Panc1 (cell line): Measurements from ENCODE around the gene HS6ST3. TPM values are rescaled to one million over a fixed set of nuclear protein-coding genes. Genes with fewer than 3 reads are reported as not detected.

ENCODE experiments used
- ATAC-seq: fragments of 200-7000 bp; cut with Tn5 transposase; 2 replicates; pipeline ENCODE4 v1.9.1; 2020; ENCODE audit warnings: mild to moderate bottlenecking, moderate library complexity
- BruUV-seq: library from RNA; stranded (reverse); fragments of 400-500 nt; replicated peaks from 2 replicates; lab custom pipeline; 2021; lab: Mats Ljungman, UMichigan
- CTCF ChIA-PET: fragments of 300-600 bp; sonication (Branson Sonifier 250); formaldehyde crosslinking; loops from one replicate; lab custom pipeline; 2022; ENCODE audit warnings: antibody characterized with exemption; lab: Charles Lee
- POLR2A ChIA-PET: fragments of 300-600 bp; sonication (Branson Sonifier 250); formaldehyde crosslinking; loops from one replicate; lab custom pipeline; 2022; ENCODE audit warnings: antibody characterized with exemption; lab: Charles Lee
- DNase-seq: peaks from one replicate; pipeline ENCODE4 v3.0.0-alpha.2; 2010; ENCODE audit warnings: low read depth, low spot score
- H3K27ac ChIP-seq: 2 replicates; pipeline ENCODE4 v1.5.1; 2011; ENCODE audit warnings: mild to moderate bottlenecking, low read length, inconsistent platforms
- H3K27me3 ChIP-seq: fragments of 200-500 bp; sonication (Bioruptor generic); 2 replicates; pipeline ENCODE4 v1.6.0; 2014; ENCODE audit warnings: low read length, inconsistent platforms; ENCODE audit not compliant: control insufficient read depth, insufficient read depth
- H3K36me3 ChIP-seq: fragments of 200-500 bp; sonication (Bioruptor generic); 2 replicates; pipeline ENCODE4 v1.5.1; 2014; ENCODE audit warnings: inconsistent platforms, mild to moderate bottlenecking, low read length, moderate library complexity; ENCODE audit not compliant: control insufficient read depth, insufficient read depth
- H3K4me1 ChIP-seq: 2 replicates; pipeline ENCODE4 v1.5.1; 2011; ENCODE audit warnings: inconsistent platforms, mild to moderate bottlenecking, low read length, moderate library complexity; ENCODE audit not compliant: control insufficient read depth, insufficient read depth
- H3K4me3 ChIP-seq, 2 experiments: 2 replicates each; pipeline ENCODE4 v1.5.1; 2011 to 2012; ENCODE audit warnings: low read depth in 2 of 2, low read length in 2 of 2, mild to moderate bottlenecking in 2 of 2, inconsistent platforms in 1 of 2, moderate library complexity in 1 of 2
- H3K9me3 ChIP-seq: fragments of 200-500 bp; sonication (Bioruptor generic); 2 replicates; pipeline ENCODE4 v1.5.1; 2014; ENCODE audit warnings: low read depth, mild to moderate bottlenecking, inconsistent platforms, low read length, moderate library complexity; ENCODE audit not compliant: control insufficient read depth, insufficient read depth
- POLR2AphosphoS5 ChIP-seq: IDR thresholded peaks from 2 replicates; pipeline ENCODE4 v1.6.1; 2012; ENCODE audit warnings: mild to moderate bottlenecking, low read depth, low read length, moderate library complexity
- SIN3A ChIP-seq: IDR thresholded peaks from 2 replicates; pipeline ENCODE4 v1.6.1; 2012; ENCODE audit warnings: low read depth, mild to moderate bottlenecking, low read length, moderate library complexity, borderline replicate concordance; ENCODE audit not compliant: insufficient read depth
- TCF7L2 ChIP-seq: IDR thresholded peaks from 2 replicates; pipeline ENCODE4 v1.6.1; 2011; ENCODE audit warnings: mild to moderate bottlenecking, low read depth, low read length, inconsistent platforms
- in situ Hi-C: cut with HindIII; loops from 2 replicates; pipeline ENCODE4 v1.10.0; 2016; ENCODE audit warnings: low sequenced_read_pairs, low pct_unique_long_range_greater_than_20kb
- intact Hi-C: fragments of 100-400 bp; cut with micrococcal nuclease; formaldehyde crosslinking; loops from one replicate; pipeline ENCODE4 v1.10.0; 2022; ENCODE audit not compliant: unreplicated experiment
- total RNA-seq: library from RNA; stranded (reverse); gene quantifications from one replicate; pipeline ENCODE4 v1.2.1, GENCODE V29; 2021; ENCODE audit not compliant: unreplicated experiment
- TF ChIP-seq, protein P1 (sequence below), 2 experiments: IDR thresholded peaks; 2 replicates each; pipeline ENCODE4 v1.6.1; 2011 to 2012; ENCODE audit warnings: low read depth in 2 of 2, control low read depth in 1 of 2, low read length in 1 of 2, mild to moderate bottlenecking in 1 of 2, moderate library complexity in 1 of 2; ENCODE audit not compliant: insufficient read depth in 1 of 2
- TF ChIP-seq, protein P2 (sequence below): fragments of 450-650 bp; IDR thresholded peaks from 2 replicates; pipeline ENCODE4 v1.5.1; 2017; ENCODE audit warnings: mild to moderate bottlenecking

Gene HS6ST3
- total RNA-seq, 1 experiment from 2014 or later = 0.13 TPM

DNA sequence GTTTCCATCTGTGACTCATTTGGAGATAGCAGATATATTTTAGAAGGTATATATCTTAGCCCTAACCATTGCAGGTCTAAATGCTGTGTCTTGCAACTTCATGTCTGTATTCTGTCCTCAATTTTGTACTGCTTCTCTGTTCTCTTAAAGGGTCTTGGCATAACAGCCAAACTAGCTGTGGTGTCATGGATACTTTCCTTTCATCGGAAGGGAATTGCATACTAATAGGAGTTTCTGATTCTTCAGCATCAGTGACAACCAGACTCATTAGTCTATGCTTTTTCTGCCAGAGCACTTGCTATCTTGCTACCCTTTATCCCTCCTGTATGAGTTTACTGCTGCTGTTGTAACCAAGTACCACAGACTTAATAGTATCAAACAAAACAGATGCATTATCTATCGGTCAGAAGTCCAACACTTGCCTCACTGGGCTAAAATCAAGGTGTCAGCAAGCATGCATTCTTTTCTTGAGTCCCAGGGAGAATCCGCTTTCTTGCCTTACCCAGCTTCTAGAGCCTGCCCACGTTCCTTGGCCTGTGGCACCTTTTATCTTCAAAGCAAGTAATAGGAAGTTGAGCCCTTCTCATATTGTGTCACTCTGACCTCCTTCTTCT lies 253.1 kb downstream of the HS6ST3 start:
- H3K4me1 ChIP-seq = no peaks in the 10 kb centered on the region
- no peaks in the 10 kb centered on the region for H3K9me3 ChIP-seq
- no peaks in the 10 kb centered on the region for H3K36me3 ChIP-seq
- ATAC-seq (no peak), DNase-seq (no peak)
- no peak overlapping the region for H3K27ac ChIP-seq
- CTCF ChIA-PET = no interaction called here
- H3K27me3 ChIP-seq = no peaks in the 10 kb centered on the region; the same call in 1 of the 2 replicates
- H3K4me3 ChIP-seq = no peak overlapping the region
- POLR2A ChIA-PET = no interaction called here
- no TSS peak for BruUV-seq
- in situ Hi-C loops = no loop called here
- intact Hi-C loops = no loop called here
- no peak for TF ChIP-seq TCF7L2
- TF ChIP-seq, protein P1, sequence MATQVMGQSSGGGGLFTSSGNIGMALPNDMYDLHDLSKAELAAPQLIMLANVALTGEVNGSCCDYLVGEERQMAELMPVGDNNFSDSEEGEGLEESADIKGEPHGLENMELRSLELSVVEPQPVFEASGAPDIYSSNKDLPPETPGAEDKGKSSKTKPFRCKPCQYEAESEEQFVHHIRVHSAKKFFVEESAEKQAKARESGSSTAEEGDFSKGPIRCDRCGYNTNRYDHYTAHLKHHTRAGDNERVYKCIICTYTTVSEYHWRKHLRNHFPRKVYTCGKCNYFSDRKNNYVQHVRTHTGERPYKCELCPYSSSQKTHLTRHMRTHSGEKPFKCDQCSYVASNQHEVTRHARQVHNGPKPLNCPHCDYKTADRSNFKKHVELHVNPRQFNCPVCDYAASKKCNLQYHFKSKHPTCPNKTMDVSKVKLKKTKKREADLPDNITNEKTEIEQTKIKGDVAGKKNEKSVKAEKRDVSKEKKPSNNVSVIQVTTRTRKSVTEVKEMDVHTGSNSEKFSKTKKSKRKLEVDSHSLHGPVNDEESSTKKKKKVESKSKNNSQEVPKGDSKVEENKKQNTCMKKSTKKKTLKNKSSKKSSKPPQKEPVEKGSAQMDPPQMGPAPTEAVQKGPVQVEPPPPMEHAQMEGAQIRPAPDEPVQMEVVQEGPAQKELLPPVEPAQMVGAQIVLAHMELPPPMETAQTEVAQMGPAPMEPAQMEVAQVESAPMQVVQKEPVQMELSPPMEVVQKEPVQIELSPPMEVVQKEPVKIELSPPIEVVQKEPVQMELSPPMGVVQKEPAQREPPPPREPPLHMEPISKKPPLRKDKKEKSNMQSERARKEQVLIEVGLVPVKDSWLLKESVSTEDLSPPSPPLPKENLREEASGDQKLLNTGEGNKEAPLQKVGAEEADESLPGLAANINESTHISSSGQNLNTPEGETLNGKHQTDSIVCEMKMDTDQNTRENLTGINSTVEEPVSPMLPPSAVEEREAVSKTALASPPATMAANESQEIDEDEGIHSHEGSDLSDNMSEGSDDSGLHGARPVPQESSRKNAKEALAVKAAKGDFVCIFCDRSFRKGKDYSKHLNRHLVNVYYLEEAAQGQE (IDR thresholded peaks at IDR 0.05; ENCODE audit: insufficient read depth in 1 of 2, low read depth in 2 of 2, low read length in 1 of 2) = no peak
- TF ChIP-seq SIN3A = no peak
- TF ChIP-seq, protein P2, sequence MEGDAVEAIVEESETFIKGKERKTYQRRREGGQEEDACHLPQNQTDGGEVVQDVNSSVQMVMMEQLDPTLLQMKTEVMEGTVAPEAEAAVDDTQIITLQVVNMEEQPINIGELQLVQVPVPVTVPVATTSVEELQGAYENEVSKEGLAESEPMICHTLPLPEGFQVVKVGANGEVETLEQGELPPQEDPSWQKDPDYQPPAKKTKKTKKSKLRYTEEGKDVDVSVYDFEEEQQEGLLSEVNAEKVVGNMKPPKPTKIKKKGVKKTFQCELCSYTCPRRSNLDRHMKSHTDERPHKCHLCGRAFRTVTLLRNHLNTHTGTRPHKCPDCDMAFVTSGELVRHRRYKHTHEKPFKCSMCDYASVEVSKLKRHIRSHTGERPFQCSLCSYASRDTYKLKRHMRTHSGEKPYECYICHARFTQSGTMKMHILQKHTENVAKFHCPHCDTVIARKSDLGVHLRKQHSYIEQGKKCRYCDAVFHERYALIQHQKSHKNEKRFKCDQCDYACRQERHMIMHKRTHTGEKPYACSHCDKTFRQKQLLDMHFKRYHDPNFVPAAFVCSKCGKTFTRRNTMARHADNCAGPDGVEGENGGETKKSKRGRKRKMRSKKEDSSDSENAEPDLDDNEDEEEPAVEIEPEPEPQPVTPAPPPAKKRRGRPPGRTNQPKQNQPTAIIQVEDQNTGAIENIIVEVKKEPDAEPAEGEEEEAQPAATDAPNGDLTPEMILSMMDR = no peak

DNA sequence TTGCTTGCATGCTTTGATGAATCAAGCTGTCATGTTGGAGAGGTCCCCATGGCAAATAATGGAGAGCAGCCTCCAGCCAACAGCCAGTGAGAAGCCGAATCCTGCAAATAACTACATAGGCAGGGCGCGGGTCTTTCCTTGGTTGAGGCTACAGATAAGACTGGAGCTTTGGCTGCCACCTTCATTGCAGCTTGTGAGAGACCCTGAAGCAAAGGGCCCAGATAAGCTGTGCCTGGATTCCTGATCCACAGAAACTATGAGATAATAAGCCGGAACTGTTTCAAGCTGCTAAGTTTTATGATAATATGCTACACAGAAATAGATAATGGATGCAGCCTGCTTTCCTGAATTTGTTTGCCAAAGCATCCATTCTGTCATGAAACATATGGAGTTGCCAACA lies 257.0 kb downstream of the HS6ST3 start:
- ChIA-PET CTCF (no interaction called here), POLR2A (no interaction called here)
- H3K9me3 ChIP-seq = no peaks in the 10 kb centered on the region
- ATAC-seq (no peak), DNase-seq (no peak)
- H3K36me3 ChIP-seq = no peaks in the 10 kb centered on the region
- H3K4me3 ChIP-seq = no peak overlapping the region
- no TSS peak for BruUV-seq
- H3K27ac ChIP-seq = no peak overlapping the region
- no peaks in the 10 kb centered on the region for H3K4me1 ChIP-seq
- H3K27me3 ChIP-seq = no peaks in the 10 kb centered on the region; the same call in 1 of the 2 replicates
- intact Hi-C loops = no loop called here
- in situ Hi-C loops = no loop called here
- TF ChIP-seq TCF7L2 (no peak), POLR2AphosphoS5 (no peak), SIN3A (no peak)
- TF ChIP-seq, protein P1 (IDR thresholded peaks at IDR 0.05; ENCODE audit: insufficient read depth in 1 of 2, low read depth in 2 of 2, low read length in 1 of 2) = no peak
- TF ChIP-seq, protein P2 = no peak
